ENCODE results near the gene CDC7.
"Not testable (repeated sequence)": the region's sequence is repeated elsewhere in the genome, so short reads cannot be mapped to it uniquely, and the experiment has no call there.

The CDC7 gene

GRCh38 chr1:91500756-91501522 lies at the start of gene CDC7:
TSS of gene CDC7 (plus strand) at chr1:91500851. CDS start at chr1:91501717, 866 bp downstream.
- DNase-seq (ENCODE audit: low read depth in 2 of 2), result peak; percentile 64 to 82

DNA sequence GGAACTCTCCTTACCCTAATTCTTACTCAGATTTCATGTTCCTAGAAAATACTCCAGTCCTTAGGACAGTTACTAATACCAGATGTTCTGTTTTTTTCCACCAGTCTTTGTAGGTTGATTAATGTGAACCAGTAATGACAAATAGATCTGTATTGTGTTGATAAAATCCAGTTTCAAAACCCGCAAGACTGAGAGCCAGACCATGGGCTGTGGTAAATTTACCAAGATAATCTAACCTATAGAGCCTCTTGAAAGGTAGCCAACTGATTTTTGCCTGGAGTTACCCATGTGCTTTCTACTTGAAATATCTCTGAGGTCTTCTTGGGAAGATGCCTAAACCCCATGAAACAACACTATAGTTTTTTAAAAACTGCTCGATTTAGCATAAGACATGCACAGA lies 46.5 kb upstream of the CDC7 start:
- no peak for DNase-seq (ENCODE audit: low read depth in 2 of 2)

GRCh38 chr1:91455334-91455733 lies 45.3 kb upstream of the CDC7 start:
- DNase-seq (ENCODE audit: low read depth in 2 of 2), result no peak

DNA sequence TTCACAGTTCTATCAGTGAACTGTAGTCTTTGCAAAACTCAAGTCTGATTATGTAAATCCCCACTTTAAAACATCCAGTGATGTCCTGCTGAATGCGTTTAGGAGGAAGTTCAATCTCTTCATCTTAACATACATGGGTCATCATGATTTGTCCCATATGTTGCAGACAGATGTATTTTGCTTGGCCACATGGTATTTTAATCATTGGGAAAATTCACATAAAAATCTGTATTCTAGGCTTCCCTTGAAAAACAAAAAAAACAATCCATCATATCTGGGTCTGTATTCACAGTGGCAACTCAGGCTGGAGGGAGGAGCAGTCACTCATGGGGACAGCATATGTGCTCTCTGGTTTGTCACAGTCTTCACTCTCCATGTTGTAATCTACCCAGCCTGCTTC lies 44.8 kb upstream of the CDC7 start:
- no peak for DNase-seq (ENCODE audit: low read depth in 2 of 2)

DNA sequence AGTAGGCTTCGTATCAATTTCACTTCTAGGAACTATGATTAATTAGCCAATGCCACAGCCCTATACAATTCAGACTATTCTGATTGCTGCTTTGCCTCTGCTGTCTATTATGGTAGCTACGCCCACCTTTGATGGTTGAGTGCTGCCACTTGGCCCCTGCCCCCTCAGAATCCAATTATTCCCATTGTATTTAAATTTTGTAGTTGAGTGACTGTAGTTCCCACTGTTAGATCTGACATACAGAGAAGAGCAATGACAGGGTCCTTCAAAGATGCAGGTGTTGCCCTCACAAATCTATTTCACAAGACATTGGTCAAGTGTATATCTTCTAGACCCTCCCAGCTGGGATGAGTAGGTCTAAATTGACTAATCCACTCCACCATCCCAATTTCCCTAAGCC lies 35.3 kb upstream of the CDC7 start:
- DNase-seq (ENCODE audit: low read depth in 2 of 2), result not testable (repeated sequence)

DNA sequence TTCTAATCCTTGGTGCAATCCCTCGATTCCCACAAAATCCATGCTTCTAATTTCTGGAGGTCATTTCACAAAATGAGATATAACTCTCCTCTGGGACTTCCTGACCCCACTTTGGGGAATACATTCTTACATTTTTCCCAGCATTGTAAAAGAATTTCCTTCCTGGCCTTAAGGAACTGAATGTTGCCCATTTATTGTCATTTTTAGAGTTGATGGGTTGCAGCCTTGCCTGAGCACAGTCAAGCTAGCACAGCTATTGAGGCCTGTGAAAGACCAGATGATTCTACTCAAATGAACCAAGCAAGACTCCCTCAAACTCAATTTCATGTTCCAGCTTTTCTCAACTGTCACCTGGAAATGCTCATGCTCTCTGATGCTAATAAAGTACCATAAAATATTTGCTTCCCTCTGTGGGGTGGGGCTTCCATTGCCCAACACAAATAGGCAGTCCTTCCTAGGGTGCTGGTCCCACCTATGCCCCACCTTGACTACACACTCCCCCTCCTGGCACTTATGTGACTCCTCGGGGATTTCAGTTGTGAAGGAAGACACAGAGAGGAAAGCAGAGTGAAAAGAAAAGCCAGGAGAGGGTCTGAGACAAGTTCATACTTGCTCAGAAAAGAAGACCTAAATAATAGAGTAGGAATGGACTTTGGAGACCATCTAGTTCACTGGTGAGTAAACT lies 24.0 kb upstream of the CDC7 start:
- no peak for DNase-seq (ENCODE audit: low read depth in 2 of 2)

DNA sequence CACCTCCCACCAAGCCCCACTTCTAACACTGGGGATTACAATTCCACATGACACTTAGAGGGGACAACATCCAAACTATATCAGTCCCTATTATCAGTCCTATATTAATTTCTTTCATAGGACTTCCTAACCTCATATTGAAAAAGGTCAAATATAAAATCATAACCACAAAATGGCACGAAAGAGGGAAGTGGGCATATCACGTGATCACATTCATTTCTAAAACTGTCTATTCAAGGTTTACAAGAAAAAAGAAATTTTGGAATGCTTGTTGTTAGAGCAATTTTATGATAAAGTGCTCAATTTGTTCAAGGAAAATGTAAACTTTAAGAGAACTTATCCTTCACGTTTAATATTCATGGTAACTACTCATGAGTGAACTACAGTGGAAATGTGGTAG lies 13.2 kb upstream of the CDC7 start:
- DNase-seq (ENCODE audit: low read depth in 2 of 2), result no peak

DNA sequence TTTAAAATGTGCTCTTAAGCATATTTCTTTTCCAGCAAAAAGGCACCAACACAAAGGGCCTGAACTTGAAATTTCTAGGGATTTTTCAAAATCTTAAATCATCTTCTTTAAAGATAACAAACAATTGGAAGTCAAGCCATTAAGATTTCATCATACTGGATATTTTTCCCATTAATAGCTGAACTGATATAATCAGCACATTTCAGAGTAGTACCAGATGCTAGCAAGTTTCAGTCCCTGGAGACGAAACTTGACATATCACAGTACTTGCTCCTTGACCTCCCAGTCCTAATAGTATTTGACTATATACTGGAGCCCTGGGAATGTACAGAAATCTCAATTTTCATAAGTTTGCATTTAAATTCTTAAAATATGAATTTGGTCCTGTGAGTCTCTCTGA lies 10.2 kb upstream of the CDC7 start:
- no peak for DNase-seq (ENCODE audit: low read depth in 2 of 2)

GRCh38 chr1:91498035-91498434 lies 2.6 kb upstream of the CDC7 start:
- no peak for DNase-seq (ENCODE audit: low read depth in 2 of 2)

GRCh38 chr1:91498498-91499245 lies 2.0 kb upstream of the CDC7 start:
- no peak for DNase-seq (ENCODE audit: low read depth in 2 of 2)

DNA sequence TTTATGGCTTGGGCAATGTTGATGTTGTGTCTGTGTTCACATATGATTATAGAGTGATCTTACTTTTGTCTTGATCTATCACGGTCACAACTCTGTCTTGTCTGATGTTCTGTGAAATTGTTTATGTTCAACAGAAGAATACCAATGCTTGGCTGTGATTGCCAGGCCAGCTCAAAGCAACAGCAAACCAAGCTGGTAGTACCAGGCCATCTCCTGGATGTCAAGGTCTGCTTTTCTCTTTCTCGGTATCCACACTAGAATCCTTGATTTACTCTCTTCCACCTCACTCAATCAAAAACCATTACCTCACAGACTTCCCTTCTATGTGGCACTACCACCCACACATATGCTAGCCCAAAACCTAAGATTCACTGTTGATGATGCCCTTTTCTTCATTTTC lies 1.3 kb upstream of the CDC7 start:
- no peak for DNase-seq (ENCODE audit: low read depth in 2 of 2)

GRCh38 chr1:91499904-91500755 lies 521 bp upstream of the CDC7 start:
- peak in 1 of 2 experiments; percentile 78 for DNase-seq (ENCODE audit: low read depth in 2 of 2)

- DNase-seq (ENCODE audit: low read depth in 2 of 2), result no peak
Measured at GRCh38 chr1:91501523-91501851, 836 bp downstream of the CDC7 start.

- DNase-seq (ENCODE audit: low read depth in 2 of 2), result no peak
Measured at GRCh38 chr1:91501971-91502671, 1.5 kb downstream of the CDC7 start.

GRCh38 chr1:91502672-91503184 lies 2.1 kb downstream of the CDC7 start:
- no peak for DNase-seq (ENCODE audit: low read depth in 2 of 2)

DNA sequence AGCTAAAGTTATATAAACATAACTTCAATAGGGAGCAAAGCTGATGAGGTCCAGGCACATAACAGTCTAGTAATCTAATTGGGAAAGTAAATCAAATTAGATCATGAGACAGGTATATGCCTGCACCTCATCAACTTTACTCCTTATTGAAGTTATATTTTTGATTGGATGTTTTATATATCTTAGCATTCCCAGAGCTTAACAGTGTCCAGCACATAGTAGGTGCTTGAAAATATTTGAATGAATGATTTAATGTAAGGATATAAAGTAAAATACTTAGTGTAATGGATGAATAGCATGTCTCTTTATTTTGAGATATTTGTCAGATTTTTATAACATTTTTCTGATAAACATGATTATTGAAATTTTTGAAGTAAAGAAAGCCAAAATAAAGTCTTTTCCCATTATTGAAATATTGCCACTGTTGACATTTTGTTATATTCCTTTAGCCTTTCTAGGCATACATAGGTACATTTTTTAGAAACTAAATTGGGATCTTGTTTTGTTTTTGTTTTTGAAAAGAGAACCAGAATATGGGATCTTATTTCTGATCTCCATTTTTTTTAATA lies 2.8 kb downstream of the CDC7 start:
- no peak for DNase-seq (ENCODE audit: low read depth in 2 of 2)

DNA sequence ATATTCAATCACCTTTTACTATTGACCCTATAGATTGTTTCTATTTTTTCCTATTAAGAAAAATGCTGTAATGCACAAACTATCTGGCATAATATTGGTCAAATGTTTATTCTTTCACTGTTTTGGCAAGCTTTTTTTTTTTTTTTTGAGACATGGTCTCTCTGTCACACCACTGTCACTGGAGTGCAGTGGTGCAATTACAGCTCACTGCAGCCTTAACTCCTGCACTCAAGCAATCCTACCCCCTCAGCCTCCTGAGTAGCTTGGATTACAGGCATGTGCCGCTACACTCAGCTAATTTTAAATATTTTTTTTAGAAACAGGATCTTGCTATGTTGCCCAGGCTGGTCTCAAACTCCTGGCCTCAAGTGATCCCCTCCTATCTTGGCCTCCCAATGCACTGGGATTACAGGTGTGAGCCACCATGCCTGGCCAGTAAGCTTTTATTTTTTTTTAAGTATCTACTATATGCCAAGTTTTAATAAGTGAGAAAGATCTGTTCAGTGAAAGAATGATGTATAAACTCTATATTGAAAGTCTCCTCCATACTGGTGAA lies 3.4 kb downstream of the CDC7 start:
- no peak for DNase-seq (ENCODE audit: low read depth in 2 of 2)

DNA sequence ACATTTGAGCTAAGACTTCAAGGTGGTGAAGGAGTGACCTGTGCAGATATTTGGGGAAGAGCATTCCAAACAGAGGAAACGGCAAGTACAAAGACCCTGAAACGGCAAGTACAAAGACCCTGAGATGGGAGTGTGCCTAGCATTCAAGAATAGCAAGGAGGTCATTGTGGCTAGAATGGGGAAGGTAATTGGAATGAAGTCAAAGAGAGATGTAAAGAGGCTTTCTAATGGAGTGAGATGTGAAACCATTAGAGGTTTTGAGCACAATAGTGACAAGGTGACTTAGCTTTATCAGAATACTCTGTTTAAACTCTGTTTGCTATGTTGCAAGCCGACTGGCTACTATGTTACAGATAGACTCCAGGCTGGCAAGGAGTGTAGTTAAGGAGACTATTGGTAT lies 4.4 kb downstream of the CDC7 start:
- DNase-seq (ENCODE audit: low read depth in 2 of 2), result no peak

DNA sequence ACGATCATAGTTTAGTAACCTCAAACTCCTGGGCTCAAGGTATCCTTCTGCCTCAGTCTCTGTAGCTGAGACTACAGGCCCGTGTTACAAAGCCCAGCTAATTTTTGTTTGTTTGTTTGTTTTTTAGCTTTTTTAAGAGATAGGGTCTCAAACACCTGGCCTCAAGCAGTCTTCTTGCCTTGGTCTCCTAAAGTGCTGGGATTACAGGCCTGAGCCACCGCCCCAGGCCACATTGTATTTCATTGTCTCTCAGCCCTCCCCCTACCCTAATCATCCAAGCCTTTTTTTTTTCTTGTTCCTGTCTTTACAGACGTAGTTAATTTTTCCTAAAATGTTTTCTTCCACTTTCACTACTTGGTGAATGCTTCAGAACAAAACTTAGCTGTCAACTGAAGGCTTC lies 5.4 kb downstream of the CDC7 start:
- no peak for DNase-seq (ENCODE audit: low read depth in 2 of 2)

GRCh38 chr1:91507328-91507727 lies 6.7 kb downstream of the CDC7 start:
- DNase-seq (ENCODE audit: low read depth in 2 of 2), result no peak

All from fibroblast of skin of left biceps (primary cell).